ENCODE data around the gene UQCC5. TPM values are rescaled to one million over a fixed set of nuclear protein-coding genes. Genes with fewer than 3 reads are reported as not detected.

UQCC5 gene
- total RNA-seq, 1 donor from 2014 or later, result 65.8 TPM

GRCh38 chr3:52529376-52530333 is 6.8 kb upstream of the UQCC5 start:
- no peaks in the 10 kb centered on the region for H3K27me3 ChIP-seq (ENCODE audit: low read depth)
- H3K36me3 ChIP-seq, result peaks cover 10% of the 10 kb centered on the region
- H3K4me3 ChIP-seq, result peak overlapping the region; percentile 82
- H3K9me3 ChIP-seq (replicated peaks), result no peaks in the 10 kb centered on the region
- intact Hi-C loops (cut with micrococcal nuclease), result no loop called here
- peak; percentile 68 for DNase-seq
- no peak for TF ChIP-seq CTCF (IDR thresholded peaks at IDR 0.05; ENCODE audit: borderline replicate concordance)
- peaks cover 87% of the 10 kb centered on the region for H3K4me1 ChIP-seq
- H3K27ac ChIP-seq (replicated peaks), result peak overlapping the region; percentile 94

- H3K4me3 ChIP-seq, result peak overlapping the region; percentile 82
These were observed 5.2 kb upstream of the UQCC5 start for GRCh38 chr3:52530918-52531826.

GRCh38 chr3:52531860-52532516 is 4.4 kb upstream of the UQCC5 start:
- H3K27me3 ChIP-seq (ENCODE audit: low read depth), result no peaks in the 10 kb centered on the region
- peaks cover 84% of the 10 kb centered on the region for H3K4me1 ChIP-seq
- H3K4me3 ChIP-seq, result peak overlapping the region; percentile 82
- TF ChIP-seq CTCF (IDR thresholded peaks at IDR 0.05; ENCODE audit: borderline replicate concordance), result no peak
- peak overlapping the region; percentile 94 for H3K27ac ChIP-seq (replicated peaks)
- no peaks in the 10 kb centered on the region for H3K9me3 ChIP-seq (replicated peaks)
- peaks cover 9% of the 10 kb centered on the region for H3K36me3 ChIP-seq
- DNase-seq, result no peak
- intact Hi-C loops (cut with micrococcal nuclease), result no loop called here

More at GRCh38 chr3:52530918-52531826, 5.2 kb upstream of the UQCC5 start:
- intact Hi-C loops (cut with micrococcal nuclease), result no loop called here
- peak; percentile 72 for DNase-seq
- peaks cover 87% of the 10 kb centered on the region for H3K4me1 ChIP-seq
- TF ChIP-seq CTCF (IDR thresholded peaks at IDR 0.05; ENCODE audit: borderline replicate concordance), result no peak
- peaks cover 9% of the 10 kb centered on the region for H3K36me3 ChIP-seq
- peak overlapping the region; percentile 94 for H3K27ac ChIP-seq (replicated peaks)
- no peaks in the 10 kb centered on the region for H3K9me3 ChIP-seq (replicated peaks)
- no peaks in the 10 kb centered on the region for H3K27me3 ChIP-seq (ENCODE audit: low read depth)

- peak overlapping the region; percentile 94 for H3K27ac ChIP-seq (replicated peaks)
- TF ChIP-seq CTCF (IDR thresholded peaks at IDR 0.05; ENCODE audit: borderline replicate concordance), result no peak
- no peaks in the 10 kb centered on the region for H3K27me3 ChIP-seq (ENCODE audit: low read depth)
- no peaks in the 10 kb centered on the region for H3K9me3 ChIP-seq (replicated peaks)
- DNase-seq, result no peak
- peaks cover 87% of the 10 kb centered on the region for H3K4me1 ChIP-seq
- peaks cover 6% of the 10 kb centered on the region for H3K36me3 ChIP-seq
- intact Hi-C loops (cut with micrococcal nuclease), result no loop called here
- H3K4me3 ChIP-seq, result peak overlapping the region; percentile 82
These were observed 3.9 kb upstream of the UQCC5 start for GRCh38 chr3:52532517-52532837.

Measured in left ventricle myocardium inferior (tissue), 1 donor.